GM18502 (cell line): ENCODE results near the gene MKLN1.

Experiments used
- ATAC-seq: cut with Tn5 transposase; IDR thresholded peaks from one replicate; pipeline ENCODE4 v1.9.1; 2021; ENCODE audit warnings: mild to moderate bottlenecking; ENCODE audit not compliant: unreplicated experiment, poor library complexity

MKLN1 gene

DNA sequence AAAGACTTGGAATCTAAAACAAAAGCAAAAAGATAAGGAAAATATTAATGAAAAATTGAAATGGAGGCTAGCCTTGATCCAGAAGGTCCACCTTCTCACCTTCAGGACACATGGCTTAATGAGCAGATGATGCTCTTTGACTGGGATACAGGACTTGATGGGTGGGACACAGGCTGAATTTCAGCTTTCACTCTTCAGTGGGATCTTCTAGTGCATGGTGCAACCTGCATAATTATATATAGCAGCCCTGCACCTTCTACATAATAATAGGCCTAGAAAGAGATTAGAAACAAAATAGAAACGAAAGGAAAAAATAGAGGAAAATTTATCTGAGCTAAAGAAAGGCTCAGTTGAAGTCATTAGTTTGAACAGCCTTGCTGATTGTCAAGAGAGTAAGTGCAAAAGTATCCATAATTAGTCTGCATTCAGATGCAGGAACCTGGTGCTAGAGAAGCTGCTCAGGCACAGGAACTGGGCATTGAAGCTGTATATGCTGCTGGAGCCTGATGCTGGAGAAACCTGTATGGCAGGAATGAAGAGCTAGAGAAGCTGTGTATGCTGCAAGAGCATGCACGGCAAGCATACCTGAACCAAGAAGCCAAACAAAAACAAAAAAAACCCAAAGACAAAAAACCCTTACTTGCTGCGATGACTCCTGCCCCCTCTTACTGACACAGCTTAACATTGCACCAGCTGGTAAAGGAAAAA is 19.4 kb downstream of the MKLN1 start:
- ATAC-seq: no peak

DNA sequence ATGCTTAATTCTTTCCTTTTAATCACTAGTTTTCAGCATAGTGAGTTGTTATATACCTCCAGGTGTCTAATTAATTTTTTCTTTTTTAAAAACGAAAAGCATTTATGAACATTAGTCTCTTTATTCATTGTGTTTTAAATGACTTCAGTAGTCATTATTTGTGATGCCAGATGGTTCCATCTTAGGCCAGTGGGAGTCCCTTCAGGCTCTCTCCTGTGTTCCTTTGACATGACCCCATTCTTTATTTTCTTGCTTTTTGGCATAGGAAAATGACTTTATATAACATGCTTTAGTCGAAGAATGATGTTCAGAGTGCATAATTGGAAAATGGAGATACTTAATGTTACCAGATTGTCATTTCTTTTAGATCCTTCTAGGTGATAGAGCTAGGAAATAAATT is 24.4 kb downstream of the MKLN1 start:
- no peak for ATAC-seq

DNA sequence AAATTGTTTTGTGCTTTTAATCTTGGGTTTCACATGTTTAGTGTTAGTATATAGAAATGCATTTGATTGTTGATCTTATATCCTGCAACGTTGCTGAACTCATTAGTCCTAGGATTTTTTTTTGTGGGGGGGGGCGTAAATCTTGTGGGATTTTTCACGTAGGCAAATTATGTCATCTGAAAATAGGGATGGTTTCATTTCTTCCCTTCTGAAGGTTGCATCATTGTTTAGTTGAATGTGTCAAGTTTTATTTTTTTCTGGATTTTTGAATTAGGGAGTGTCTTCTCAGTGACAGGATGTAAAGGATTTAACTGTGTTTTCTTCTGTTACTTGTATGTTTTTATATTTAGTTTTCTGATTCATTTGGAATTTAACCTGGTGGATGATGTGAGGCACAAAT is 26.7 kb downstream of the MKLN1 start:
- ATAC-seq: no peak

DNA sequence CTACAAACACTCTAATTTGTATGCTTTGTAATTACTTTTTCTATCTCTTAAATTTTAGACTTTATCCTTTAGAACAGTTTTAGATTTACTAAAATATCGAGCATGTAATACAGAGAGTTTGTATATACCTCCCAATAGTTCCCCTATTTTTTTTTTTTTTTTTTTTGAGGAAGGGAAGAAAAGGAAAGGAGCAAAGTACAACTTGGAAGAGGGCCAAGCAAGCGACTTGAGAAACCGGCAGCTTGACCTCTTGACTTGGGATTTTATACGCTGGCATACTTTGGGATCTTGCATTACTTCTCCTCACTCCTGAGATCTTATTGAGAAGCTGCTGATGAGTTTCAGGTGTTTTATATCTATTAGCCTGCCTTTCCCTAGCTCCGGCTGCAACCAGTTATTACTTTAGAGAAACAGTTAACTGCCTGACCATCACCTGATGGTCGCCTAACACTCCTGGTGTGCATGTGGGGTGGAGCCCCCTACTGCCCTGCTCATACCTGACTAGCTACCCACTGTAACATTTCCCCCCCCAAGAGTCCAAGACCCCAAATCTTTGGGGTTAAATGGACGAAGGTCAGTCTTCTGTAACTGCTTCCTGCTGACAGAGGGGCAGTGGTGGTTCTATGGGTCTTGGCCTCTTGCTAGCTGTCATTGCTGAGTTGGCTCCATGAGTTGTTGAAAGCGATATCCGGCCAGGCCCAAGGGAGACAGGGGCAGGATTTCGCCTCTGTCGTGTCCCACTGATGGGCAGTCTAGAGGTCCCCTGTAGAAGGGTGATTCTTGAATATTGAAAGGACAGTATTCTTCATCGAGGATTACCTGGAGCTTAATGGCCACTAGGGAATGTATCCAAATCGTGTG is 28.5 kb downstream of the MKLN1 start:
- ATAC-seq: no peak

DNA sequence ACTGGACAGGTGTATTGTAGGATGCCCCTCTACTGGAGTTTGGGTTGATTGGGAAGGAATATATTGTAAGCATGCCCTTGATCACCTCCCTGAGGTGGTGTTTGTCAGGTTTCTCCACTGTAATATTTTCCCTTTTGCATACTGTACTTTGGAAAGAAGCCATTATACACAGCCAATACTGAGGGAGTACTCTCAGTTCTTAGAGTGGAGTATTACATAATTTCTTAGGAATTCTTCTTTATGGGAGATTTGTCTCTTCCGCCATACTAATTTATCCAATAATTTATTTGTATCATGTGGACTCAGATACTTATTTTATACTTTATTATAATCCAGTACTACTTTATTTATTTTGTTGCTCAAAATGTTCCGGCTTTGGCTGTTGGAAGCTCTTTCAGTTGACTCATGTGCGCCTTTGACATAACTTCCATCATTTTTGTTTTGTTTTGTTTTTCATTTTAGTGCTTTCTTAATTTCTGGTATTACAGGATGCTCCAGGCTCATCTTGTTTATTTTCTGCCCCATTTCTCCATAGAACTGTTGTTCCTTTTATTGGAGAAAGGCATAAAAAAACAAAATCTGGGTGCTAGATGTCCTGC is 29.7 kb downstream of the MKLN1 start:
- no peak for ATAC-seq

DNA sequence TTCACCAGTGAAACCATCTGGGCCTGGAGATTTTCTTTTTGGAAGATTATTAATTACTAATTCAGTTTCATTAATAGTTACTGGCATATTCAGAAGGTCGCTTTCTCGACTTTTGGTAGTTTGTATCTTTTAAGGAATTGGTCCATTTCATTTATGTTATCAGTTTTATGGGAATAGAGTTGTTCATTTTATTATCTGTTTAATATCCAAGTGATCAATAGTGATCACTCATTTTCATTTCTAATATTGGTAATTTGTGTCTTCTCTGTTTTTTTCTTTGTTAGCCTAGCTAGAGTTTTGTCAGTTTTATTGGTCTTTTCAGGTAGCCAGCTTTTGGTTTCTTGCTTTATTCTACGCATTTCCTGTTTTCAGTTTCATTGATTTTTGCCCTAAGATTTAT is 31.0 kb downstream of the MKLN1 start:
- no peak for ATAC-seq

DNA sequence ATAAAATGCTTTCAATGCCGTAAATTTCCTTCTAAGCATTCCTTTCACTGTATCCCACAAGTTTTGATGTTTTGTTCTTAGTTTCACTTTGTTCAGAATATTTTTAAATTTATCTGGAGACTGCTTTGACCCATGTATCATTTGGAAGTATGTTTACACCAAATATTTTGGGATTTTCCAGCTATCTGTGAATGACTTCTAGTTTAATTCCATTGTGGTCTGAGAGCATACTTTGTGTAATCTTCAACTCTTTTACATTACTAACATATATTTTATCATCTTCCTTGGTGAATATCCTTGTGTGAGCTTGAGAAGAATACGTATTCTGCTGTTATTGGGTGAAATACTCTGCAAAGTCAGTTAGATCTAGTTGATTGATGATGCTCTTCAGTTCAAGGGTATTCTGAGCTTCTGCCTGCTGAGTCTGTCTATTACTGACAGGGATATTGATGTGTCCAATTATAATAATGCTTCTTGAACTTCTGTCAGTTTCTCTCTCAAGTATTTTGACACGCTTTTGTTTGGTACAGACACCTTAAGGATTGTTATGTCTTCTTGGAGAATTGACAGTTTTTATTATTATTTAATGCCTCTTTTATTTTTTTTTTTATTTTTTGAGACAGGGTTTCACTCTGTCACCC is 31.6 kb downstream of the MKLN1 start:
- ATAC-seq: no peak

DNA sequence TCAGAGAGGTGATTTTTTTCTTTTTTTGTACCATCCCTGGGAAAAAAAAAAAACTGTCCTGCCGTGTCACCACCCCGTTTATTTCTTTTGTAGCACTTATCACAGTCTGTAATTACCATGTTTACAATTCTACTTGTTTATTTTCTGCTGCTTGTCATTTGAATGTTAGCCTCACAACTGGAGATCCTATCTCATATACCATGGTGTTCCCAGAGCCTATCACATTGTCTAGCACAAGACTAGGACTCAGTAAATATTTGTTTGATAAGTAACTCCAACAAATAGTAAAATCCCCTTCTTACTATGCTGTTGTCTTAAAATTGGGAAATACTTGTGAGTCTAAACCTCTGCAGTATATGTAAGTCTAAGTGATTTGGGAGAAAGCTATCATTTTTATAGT is 36.0 kb downstream of the MKLN1 start:
- ATAC-seq: no peak

DNA sequence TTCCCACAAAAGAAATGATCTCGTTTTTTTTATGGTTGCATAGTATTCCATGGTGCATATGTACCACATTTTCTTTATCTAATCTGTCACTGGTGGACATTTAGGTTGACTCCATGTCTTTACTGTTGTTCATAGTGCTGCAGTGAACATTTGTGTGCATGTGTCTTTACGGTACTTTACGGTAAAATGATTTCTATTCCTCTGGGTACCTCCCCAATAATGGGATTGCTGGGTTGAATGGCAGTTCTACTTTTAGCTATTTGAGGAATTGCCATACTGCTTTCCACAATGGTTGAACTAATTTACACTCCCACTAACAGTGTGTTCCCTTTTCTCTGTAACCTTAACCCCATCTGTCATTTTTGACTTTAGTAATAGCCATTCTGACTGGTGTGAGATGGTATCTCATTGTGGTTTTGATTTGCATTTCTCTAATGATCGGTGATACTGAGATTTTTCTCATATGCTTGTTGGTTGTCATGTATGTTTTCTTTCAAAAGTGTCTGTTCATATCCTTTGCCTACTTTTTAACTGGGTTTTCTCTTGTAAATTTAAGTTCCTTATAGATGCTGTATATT is 37.2 kb downstream of the MKLN1 start:
- no peak for ATAC-seq

DNA sequence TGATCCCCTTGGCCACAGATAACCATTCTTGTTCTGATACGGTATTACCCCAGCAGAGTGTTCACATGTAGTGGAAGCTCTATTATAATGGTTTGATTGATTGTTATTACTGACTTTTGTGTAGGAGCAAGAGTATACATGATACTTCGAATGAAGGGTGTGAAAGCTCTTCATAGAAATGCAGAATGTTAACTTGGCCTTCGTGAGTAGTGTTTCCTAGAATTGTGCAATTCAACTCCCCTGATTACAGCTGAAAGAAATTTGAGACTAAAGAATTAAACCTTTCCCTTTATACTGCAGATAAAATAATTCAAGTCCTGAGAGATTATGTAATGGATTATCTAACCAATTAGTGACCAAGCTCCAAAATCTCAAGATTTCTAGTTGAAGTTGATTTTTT is 38.2 kb downstream of the MKLN1 start:
- ATAC-seq: no peak

DNA sequence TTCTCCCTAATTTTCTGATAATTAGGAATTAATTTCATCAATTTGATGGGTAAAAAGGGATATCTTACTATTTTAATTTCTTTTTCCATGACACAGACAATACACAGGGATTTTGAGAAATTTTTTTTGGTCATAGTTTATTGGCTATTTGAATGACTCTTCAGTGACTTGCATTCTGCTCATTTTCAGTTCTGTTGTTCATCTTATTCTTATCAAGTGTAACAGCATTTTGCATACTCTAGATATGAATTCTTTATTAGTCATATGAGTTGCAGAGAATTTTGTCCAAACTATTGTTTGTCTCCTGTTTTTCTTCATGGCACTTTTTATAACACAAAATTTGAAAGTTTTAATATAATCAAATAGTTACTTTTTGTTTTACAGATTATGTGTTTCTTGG is 41.7 kb downstream of the MKLN1 start:
- no peak for ATAC-seq

DNA sequence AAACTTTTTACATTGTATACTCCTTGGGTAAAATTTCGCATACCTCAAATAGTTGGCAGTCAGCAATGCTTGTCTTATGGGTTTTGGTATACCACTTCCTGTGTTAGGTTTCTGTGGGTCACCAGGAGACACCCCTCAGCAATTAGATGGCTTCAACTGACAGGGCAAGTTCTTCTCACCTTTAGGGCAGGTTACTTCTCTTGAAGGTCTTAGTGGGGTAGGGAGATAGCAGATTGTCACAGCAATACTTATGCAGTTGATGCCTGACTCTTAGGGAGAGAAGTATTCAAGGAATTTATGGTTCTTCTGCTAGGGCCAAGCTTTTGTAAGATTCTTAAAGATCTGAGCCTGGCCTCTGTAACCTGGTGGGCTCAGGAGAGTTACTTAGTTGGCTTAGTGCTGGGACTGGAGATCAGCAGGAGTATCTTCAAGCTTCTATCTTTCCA is 42.9 kb downstream of the MKLN1 start:
- ATAC-seq: peak; percentile 87

DNA sequence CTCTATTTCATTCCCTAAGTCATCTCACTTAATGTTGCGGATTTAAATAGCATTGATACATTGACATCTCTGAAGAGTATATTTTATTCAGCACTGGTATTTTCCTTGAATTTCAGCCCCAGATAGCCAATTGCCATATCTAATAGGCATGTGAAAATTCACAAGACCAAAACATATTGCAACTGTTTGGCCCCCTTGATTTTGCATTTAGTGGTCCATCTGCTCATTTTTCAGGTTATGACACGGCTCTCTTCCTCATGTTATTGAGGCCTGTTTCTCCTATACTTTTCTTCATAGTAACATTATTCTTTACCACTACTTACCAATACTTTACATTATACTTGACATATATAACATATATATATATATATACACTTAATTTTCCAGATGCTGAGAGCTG is 43.7 kb downstream of the MKLN1 start:
- no peak for ATAC-seq

DNA sequence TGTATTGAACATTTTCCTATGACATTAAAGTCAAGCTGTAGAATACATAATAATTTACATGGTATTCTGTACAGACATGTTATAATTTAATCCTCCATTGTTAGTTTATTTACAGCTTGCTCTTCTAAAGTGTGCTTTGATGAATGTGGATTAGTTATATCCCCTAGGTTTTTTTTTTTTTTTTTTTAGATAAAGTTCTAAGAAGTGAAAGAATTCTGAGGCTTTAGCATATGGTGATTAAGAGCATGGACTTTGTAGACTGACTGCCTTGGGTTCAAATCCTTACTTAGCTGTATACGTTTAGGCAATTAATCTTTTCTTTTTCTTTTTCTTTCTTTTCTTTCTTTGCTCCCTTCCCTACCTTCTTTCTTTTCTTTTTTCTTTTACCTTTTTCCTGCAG is 44.9 kb downstream of the MKLN1 start:
- no peak for ATAC-seq

DNA sequence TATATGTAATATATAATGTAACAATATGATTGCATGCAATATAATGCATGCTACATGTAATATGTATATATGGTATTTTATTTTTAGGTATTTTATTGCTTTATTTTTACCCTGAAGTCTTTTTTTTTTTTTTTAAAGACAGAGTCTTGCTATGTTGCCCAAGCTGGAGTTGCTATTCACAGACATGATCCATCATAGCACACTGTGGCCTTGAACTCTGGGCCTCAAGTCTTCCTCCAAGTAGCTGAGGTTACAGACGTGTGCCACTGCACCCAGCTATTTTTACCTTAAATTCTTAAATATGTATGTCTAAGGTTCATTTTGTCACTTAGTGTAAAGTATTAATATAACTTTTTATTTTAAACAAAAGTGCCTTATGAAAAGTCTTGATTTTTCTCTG is 47.1 kb downstream of the MKLN1 start:
- no peak for ATAC-seq

DNA sequence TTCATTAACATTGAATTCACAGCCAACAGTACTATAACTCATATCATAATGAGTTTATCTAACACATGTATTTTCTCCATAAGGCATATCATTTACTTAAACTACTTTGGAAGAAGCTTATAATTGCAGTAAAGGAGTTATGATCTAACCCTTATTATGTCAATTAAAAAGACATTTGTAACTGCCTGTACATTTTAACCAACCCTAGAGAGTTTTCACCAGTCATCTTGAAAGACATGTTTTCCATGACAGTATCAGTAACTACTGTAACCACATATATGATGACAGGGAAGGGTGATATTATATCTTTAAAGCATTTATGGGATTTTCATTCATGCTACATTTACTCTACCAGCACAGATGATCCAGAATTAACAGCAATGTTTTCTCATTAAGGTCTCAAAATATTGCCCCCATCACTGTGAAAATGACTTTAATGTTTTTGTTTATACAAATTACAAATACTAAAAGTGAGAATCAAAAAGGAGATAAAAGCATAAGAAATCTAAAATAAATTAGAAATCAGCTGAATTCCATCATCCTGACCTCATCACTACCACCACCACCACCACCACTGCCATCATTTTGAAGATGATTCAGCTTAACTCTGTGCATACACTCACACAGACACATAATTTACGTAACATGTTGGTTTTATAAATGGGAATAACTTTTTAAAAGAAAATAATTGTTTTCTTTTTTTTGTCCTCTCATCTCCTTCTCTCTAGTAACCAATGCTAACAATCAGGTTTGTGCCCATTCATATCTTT is 53.6 kb downstream of the MKLN1 start:
- ATAC-seq: no peak

DNA sequence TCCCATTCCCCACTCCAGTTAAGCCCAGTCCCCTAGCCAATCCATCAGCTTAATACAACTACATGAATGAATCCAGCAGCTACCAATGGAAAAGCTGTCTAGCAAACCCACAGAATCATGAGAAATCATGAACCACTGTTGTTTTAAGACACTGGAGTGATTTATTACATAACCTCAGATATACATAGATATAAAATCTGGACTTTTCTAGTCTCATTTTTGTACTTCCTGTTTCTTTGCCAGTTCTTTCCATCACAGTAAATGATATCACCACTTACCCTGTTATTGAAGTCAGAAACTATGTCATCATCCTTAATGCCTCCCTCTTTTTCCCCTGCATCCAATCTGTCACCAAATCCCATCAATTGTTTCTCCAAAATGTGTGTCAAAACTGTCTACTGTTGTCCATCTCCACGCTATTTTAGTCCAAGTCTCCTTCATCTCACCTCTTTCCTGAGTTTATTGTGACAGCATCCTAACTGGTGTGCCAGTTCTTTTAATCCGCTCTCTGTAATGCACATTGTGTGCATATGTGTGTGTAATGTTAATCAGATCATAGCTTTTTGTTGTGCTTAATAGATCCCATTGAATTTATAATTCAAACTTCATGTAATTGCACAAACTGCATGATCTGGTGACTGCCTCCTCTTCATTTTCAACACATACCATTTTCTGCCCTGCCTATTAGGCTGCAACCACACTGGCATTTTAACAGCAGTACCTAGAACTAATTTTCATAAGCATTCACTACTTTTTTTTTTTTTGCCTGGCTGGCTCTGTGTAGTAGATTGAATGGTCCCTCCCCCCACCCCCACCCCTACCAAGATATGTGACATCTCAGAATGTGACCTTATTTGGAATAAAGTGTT is 56.0 kb downstream of the MKLN1 start:
- no peak for ATAC-seq

DNA sequence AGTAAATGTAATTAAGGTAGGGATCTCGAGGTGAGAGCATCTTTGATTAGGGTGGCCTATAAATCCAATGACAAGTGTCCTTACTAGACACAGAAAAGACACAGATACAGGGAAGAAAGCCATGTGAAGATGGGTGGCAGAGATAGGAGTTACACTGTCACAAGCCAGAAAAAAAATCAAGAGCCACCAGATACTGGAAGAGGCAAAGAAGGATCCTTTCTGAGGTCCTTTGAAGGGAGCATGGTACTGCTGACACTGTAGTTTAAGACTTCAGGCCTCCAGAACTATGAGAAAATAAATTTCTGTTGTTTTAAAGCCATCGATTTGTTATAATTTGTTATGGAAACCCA is 56.6 kb downstream of the MKLN1 start:
- no peak for ATAC-seq

DNA sequence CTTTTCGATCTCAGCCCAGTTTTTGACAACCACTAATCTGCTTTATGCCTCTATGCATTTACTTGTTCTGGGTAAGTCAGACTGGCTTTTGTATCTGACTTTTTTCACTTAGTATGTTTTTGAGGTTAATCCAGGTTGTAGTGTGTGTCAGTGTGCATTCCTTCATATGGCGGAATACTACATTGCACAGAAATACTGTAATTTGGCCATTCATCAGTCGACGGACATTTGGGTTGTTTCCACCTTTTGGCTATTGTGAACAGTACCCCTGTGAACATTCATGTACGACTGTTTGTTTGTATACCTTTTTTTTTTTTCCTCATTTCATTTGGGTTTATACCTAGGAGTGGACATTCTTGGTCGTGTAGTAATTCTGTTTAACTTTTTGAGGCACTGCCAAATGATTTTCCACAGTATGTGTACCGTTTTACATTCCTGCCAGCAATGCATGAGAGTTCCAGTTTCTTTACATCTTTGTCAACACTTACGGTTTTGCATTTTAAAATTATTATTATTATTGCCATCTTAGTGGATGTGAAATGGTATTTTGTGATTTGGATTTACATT is 57.4 kb downstream of the MKLN1 start:
- ATAC-seq: no peak
